ENCODE measurements around the gene PXDC1. TPM values are rescaled to one million over a fixed set of nuclear protein-coding genes. Genes with fewer than 3 reads are reported as not detected.

The PXDC1 gene
- total RNA-seq, 4 donors from 2014 or later, result 111 to 232 (median 165) TPM

DNA sequence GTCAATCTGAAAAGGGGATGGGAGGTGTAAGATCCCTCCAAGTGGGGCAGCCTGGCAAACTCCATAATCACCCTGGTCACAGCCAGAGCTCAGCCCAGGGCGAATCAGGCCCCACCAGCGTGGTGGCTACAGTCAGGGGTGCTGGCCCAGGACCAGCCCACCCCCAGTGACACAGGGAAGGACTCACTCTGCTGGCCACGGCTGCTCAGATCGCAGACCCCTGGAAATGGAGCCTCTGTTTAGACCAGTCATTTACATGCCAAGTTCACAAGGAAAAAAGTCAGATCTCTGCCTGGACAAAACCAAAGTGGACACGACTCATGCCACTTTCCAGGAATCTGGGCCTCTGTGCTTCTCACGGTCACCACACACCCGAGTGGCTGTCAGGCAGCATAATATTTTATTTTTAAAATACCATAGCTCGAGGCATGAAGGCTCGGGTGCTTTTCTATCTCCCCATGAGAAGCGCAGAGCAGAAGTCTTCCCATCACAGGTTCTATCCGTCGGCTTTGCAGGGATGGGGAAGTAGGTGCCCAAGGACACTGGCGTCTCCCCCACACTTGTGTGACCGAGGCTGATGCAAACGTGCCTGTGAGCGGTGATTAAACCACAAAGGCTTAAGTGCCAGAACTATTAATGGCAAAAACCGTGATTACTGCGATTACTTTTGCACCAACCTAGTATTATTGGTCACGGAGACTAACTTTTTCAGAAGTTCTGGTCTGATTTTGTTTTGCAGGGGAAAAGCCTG is 13.0 kb downstream of the PXDC1 start:
- no peak for DNase-seq (ENCODE audit: extremely low spot score)

DNA sequence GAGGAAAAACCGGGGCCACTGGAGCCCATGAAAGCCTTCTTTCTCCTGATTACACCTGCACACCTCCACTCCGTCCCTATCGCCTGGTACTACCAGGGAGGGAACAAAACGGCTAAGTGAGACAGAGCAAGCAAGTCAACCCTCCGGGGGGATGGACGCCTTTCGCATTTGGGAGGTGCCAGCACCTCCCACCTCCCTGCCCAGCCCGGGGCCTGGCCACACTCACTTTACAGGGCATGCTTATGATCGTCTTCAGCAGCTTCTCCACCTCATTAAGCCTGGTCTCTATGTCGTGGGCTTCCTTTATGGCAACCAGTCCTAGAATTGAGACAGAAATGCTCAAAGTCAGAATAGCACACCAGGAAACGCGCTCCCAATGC is 13.7 kb downstream of the PXDC1 start:
- Histone ChIP-seq H3K4me3 (no peak overlapping the region), H3K4me1 (peaks cover 33 to 75% (median 70%) of the 10 kb centered on the region in 4 donors), H3K27me3 (no peaks in the 10 kb centered on the region), H3K36me3 (peaks cover 32 to 65% (median 55%) of the 10 kb centered on the region in 4 donors), H3K9me3 (peaks cover 0 to 6% (median 2%) of the 10 kb centered on the region in 4 donors), H3K27ac (replicated peaks in 1 of 4) (no peak overlapping the region)
- DNase-seq (ENCODE audit: extremely low spot score), result no peak
- intact Hi-C loops (cut with DNase I), result loop anchor here (10.0 kb wide), 1 partner anchor 603 kb away; no protein-coding TSS in a partner anchor
- WGBS, result 85% methylated on average over 12 of the region's 12 CpGs
- TF ChIP-seq, protein P1, sequence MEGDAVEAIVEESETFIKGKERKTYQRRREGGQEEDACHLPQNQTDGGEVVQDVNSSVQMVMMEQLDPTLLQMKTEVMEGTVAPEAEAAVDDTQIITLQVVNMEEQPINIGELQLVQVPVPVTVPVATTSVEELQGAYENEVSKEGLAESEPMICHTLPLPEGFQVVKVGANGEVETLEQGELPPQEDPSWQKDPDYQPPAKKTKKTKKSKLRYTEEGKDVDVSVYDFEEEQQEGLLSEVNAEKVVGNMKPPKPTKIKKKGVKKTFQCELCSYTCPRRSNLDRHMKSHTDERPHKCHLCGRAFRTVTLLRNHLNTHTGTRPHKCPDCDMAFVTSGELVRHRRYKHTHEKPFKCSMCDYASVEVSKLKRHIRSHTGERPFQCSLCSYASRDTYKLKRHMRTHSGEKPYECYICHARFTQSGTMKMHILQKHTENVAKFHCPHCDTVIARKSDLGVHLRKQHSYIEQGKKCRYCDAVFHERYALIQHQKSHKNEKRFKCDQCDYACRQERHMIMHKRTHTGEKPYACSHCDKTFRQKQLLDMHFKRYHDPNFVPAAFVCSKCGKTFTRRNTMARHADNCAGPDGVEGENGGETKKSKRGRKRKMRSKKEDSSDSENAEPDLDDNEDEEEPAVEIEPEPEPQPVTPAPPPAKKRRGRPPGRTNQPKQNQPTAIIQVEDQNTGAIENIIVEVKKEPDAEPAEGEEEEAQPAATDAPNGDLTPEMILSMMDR (IDR thresholded peaks at IDR 0.05), result no peak
- TF ChIP-seq POLR2AphosphoS5 (IDR thresholded peaks at IDR 0.05) (no peak), POLR2A (IDR thresholded peaks at IDR 0.05; ENCODE audit: low read depth) (no peak), EP300 (IDR thresholded peaks at IDR 0.05) (no peak)

More for the DNA sequence above, 13.0 kb downstream of the PXDC1 start:
- intact Hi-C loops (cut with DNase I), result loop anchor here (10.0 kb wide), 1 partner anchor 604 kb away; no protein-coding TSS in a partner anchor
- 79% methylated on average over 15 of the region's 19 CpGs for WGBS
- Histone ChIP-seq H3K9me3 (peaks cover 0 to 6% (median 2%) of the 10 kb centered on the region in 4 donors), H3K36me3 (peaks cover 32 to 58% (median 51%) of the 10 kb centered on the region in 4 donors), H3K27me3 (no peaks in the 10 kb centered on the region), H3K4me1 (peaks cover 38 to 75% (median 70%) of the 10 kb centered on the region in 4 donors), H3K27ac (replicated peaks in 1 of 4) (no peak overlapping the region), H3K4me3 (no peak overlapping the region)
- no peak for TF ChIP-seq EP300 (IDR thresholded peaks at IDR 0.05)
- TF ChIP-seq, protein P1 (IDR thresholded peaks at IDR 0.05), result no peak
- TF ChIP-seq POLR2AphosphoS5 (IDR thresholded peaks at IDR 0.05), result no peak
- TF ChIP-seq POLR2A (IDR thresholded peaks at IDR 0.05; ENCODE audit: low read depth), result no peak

DNA sequence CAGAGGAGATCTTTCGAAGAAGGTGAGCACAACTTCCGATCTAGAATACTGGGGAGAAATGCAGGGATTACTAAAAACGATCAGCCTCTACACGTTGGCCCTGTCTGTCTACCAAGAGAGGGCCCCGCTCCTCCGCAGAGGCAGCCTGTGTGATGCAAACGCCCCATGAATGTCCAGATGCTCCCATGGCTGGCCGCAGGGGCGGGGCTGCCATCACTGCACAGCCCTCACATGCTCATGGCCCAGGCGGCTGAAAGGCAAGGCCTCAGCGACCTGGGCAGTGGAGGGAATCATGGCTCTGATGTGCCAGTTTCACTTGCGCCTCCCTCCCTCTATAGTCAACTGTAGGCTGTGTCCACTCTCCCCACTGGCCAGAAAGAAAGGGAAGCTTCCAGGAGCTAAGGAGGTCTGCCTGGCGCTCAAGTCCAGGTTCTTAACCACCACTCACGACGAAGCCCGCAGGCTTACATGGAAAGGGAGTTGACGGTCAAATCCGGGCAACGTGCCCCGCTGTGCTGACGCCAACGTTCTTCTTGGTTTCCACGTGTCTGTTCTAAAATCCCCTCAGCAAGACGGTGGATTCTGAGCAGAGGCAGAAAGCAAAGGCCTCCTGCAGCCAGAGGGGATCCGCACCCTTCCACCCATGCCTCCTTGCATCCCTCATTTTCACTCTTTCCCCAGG is 14.2 kb downstream of the PXDC1 start:
- no peak for DNase-seq (ENCODE audit: extremely low spot score)
- H3K27ac ChIP-seq (replicated peaks in 1 of 4), result no peak overlapping the region
- intact Hi-C loops (cut with DNase I), result loop anchor here (10.0 kb wide), 1 partner anchor 602 kb away; no protein-coding TSS in a partner anchor
- H3K4me1 ChIP-seq, result peaks cover 33 to 75% (median 70%) of the 10 kb centered on the region in 4 donors
- H3K4me3 ChIP-seq, result no peak overlapping the region
- peaks cover 32 to 68% (median 57%) of the 10 kb centered on the region in 4 donors for H3K36me3 ChIP-seq
- peaks cover 0 to 6% (median 2%) of the 10 kb centered on the region in 4 donors for H3K9me3 ChIP-seq
- 75% methylated on average over 22 of the region's 25 CpGs for WGBS
- TF ChIP-seq EP300 (IDR thresholded peaks at IDR 0.05) (no peak), POLR2AphosphoS5 (IDR thresholded peaks at IDR 0.05) (no peak), POLR2A (IDR thresholded peaks at IDR 0.05; ENCODE audit: low read depth) (no peak)
- TF ChIP-seq, protein P1 (IDR thresholded peaks at IDR 0.05), result no peak
- H3K27me3 ChIP-seq, result no peaks in the 10 kb centered on the region

DNA sequence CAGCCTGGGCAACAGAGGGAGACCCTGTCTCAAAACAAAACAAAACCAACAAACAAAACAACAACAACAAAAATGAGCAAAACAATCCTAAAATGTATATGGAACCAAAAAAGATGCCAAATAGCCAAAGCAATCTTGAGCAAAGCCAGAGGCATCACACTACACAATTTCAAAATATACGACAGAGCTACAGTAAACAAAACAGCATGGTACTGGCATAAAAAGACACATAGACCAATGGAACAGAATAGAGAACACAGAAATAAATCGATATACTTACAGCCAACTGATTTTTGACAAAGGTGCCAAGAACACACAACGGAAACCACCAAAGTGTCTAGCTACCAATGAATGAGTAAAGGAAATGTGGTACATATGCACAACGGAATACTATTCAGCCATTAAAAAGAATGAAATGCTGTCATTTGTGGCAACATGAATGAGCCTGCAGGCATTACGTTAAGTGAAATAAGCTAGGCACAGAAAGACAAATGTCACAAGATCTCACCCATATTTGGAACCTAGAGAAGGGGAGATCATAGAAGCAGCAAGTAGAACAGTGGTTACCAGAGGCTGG is 16.4 kb downstream of the PXDC1 start:
- intact Hi-C loops (cut with DNase I), result loop anchor here (10.0 kb wide), 1 partner anchor 600 kb away; no protein-coding TSS in a partner anchor
- Histone ChIP-seq H3K36me3 (peaks cover 32 to 82% (median 66%) of the 10 kb centered on the region in 4 donors), H3K27me3 (no peaks in the 10 kb centered on the region), H3K9me3 (peaks cover 0 to 6% (median 2%) of the 10 kb centered on the region in 4 donors), H3K27ac (replicated peaks in 1 of 4) (no peak overlapping the region), H3K4me3 (no peak overlapping the region), H3K4me1 (peaks cover 15 to 65% (median 59%) of the 10 kb centered on the region in 4 donors)
- TF ChIP-seq POLR2A (IDR thresholded peaks at IDR 0.05; ENCODE audit: low read depth), result no peak
- WGBS, result 95% methylated on average over 5 of the region's 5 CpGs
- DNase-seq (ENCODE audit: extremely low spot score), result no peak

Measured in esophagus muscularis mucosa (tissue), 4 donors.